Renal cortex interstitium (tissue), 11 donors: Measurements from ENCODE around the gene GOLGA6B. TPM values are rescaled to one million over a fixed set of nuclear protein-coding genes. Genes with fewer than 3 reads are reported as not detected.
"Not testable (repeated sequence)": the region's sequence is repeated elsewhere in the genome, so short reads cannot be mapped to it uniquely, and the experiment has no call there.

Experiments
- DNase-seq, 11 donors: peaks; one replicate each; pipeline ENCODE4 v3.0.0-alpha.2; 2013; ENCODE audit warnings: low read depth in 9 of 11, low spot score in 4 of 11; ENCODE audit errors: extremely low read depth in 1 of 11
- polyA plus RNA-seq, 3 donors: library from polyadenylated mRNA; unstranded; fragments of 120-200 nt; gene quantifications; one replicate each; pipeline ENCODE4 v1.2.1, GENCODE V29; 2013; ENCODE audit not compliant: insufficient read length in 3 of 3

GOLGA6B gene
- polyA plus RNA-seq, 3 donors, result 0.09 to 0.23 (median 0.10) TPM

DNA sequence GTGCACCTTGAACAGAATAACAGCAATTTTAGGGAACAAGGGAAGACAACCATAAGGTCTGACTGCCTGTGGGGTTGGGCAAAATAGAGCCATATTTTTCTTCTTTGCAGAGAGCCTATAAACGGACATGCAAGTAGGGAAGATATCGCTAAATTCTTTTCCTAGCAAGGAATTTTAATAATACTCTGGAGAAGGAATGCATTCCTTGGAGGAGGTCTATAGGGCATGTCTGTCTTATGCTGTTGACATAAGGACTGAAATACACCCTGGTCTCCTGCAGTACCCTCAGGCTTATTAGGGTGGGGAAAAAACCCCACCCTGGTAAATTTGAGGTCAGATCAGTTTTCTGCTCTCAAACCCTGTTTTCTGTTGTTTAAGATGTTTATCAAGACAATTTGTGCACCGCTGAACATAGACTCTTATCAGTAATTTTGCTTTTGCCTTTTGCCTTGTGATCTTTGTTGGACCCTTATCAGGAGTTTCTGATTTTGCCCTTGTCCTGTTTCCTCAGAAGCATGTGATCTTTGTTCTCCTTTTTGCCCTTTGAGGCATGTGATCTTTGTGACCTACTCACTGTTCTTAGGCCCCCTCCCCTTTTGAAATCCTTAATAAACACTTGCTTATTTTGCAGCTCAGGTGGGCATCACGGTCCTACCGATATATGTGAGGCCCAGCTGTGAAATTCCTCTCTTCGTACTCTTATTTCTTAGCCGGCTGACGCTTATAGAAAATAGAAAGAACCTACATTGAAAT, 54.2 kb downstream of the GOLGA6B start:
- DNase-seq, result not testable (repeated sequence)

Other genes starting within 250 kb of the GOLGA6B start
- gene ARIH1, start 180.4 kb upstream of the GOLGA6B start, polyA plus RNA-seq, result 100 to 1,000 TPM; 189 to 194 (median 193) TPM
- not detected for gene HIGD2B, start 31.5 kb downstream of the GOLGA6B start, polyA plus RNA-seq
- 10 to 100 TPM; 36.4 to 48.5 (median 41.1) TPM for gene BBS4, start 31.5 kb downstream of the GOLGA6B start, polyA plus RNA-seq
- gene ADPGK, start 129.1 kb downstream of the GOLGA6B start, polyA plus RNA-seq, result 10 to 100 TPM; 46.6 to 74.5 (median 51.2) TPM